Cardiac muscle cell (in vitro differentiated cells and primary cell): ENCODE measurements around the gene DLX2. TPM values are rescaled to one million over a fixed set of nuclear protein-coding genes. Genes with fewer than 3 reads are reported as not detected.
"Not testable (repeated sequence)": the region's sequence is repeated elsewhere in the genome, so short reads cannot be mapped to it uniquely, and the experiment has no call there.

ENCODE experiments used
- DNase-seq, 2 donors: peaks; one replicate each; pipeline versions ENCODE4 v3.0.0 to v3.0.0-alpha.2; 2010 to 2017; ENCODE audit warnings: low read depth in 1 of 2, low spot score in 1 of 2
- H3K27ac ChIP-seq: fragments of 200-600 bp; sonication (generic); 2 replicates; pipeline ENCODE4 v1.5.1; 2016
- H3K27me3 ChIP-seq: fragments of 200-600 bp; sonication (generic); 2 replicates; pipeline ENCODE4 v1.6.0; 2016; ENCODE audit warnings: control low read depth
- H3K36me3 ChIP-seq: fragments of 200-600 bp; sonication (generic); 2 replicates; pipeline ENCODE4 v1.5.1; 2016; ENCODE audit warnings: control low read depth
- H3K4me1 ChIP-seq: fragments of 200-600 bp; sonication (generic); 2 replicates; pipeline ENCODE4 v1.8.1; 2017; ENCODE audit warnings: low read depth, mild to moderate bottlenecking, mixed run types
- H3K4me3 ChIP-seq: fragments of 200-600 bp; sonication (generic); 2 replicates; pipeline ENCODE4 v1.5.1; 2016; ENCODE audit warnings: mild to moderate bottlenecking
- H3K9me3 ChIP-seq: fragments of 200-600 bp; sonication (generic); 2 replicates; pipeline ENCODE4 v1.5.1; 2017; ENCODE audit warnings: low read depth, mild to moderate bottlenecking, control low read depth
- polyA plus RNA-seq: library from polyadenylated mRNA; unstranded; fragments of >200 nt; fragmentation: Nextera tagmentation; extraction: Ambion mirVana; gene quantifications from 2 replicates; pipeline ENCODE4 v1.2.1, GENCODE V29; 2016
- total RNA-seq: library from RNA; depleted of rRNA; stranded (reverse); fragments of >200 nt; gene quantifications from 2 replicates; pipeline ENCODE4 v1.2.3, GENCODE V29; 2016
- TF ChIP-seq, protein P1 (sequence below): IDR thresholded peaks from 2 replicates; pipeline ENCODE4 v1.5.1; 2012; ENCODE audit warnings: low read depth, mild to moderate bottlenecking, low read length

DLX2 gene
- total RNA-seq (not detected in 2 replicates), polyA plus RNA-seq (0.26 TPM in 1 of 2 replicates, not detected in the other)

DNA sequence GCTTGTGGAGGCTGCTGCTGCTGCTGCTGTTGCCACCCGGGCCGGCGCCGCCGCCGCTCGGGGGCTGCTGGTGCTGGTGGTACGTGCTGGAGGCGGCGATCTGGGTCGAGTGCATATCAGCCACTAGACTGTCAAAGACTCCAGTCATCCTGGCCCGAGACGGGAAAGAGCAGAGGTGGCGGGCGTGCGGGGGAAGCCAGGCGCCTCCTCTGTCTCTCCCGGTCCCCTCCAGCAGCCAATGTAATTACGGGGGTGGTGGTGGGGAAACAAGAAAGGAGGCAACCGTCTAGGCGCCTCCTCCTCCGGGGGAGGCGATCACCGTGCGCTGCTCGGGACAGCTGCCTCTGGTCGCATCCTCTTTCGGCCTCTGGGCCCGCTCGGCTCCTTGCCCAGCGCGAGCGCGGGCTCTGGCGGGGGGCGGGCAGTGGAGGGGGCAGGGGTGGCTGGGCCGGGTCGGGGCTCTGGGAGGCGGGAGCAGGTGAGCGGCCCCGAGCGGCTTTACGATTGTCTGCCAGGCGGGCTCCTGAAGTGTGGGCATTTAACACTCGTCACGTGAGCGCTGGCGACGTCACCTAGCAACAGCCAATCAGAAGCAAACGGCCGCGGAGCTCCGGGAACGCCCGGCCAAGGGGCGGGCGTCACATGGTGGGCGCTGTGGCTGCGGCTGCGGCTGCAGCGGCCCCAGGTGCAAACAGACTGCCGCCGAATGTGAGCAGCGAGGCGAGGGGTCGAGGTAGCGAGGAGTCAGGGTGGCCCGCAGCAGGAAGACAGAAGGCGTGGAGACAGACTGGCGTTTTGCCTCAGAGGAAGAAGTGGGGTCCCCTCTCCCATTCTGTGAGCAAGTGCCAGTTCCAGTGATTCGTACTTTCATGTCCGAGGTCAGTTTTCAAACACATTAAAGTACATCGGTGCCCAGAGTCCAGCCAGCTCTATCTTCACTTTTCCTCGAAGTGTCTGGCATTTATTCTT, at the start of gene DLX2:
DLX2 (minus strand) TSS at position 510 of the 969 bp plus-strand sequence; CDS start at position 148, 362 bp downstream.
- peak; percentile 82 to 94 for DNase-seq
- TF ChIP-seq, protein P1, sequence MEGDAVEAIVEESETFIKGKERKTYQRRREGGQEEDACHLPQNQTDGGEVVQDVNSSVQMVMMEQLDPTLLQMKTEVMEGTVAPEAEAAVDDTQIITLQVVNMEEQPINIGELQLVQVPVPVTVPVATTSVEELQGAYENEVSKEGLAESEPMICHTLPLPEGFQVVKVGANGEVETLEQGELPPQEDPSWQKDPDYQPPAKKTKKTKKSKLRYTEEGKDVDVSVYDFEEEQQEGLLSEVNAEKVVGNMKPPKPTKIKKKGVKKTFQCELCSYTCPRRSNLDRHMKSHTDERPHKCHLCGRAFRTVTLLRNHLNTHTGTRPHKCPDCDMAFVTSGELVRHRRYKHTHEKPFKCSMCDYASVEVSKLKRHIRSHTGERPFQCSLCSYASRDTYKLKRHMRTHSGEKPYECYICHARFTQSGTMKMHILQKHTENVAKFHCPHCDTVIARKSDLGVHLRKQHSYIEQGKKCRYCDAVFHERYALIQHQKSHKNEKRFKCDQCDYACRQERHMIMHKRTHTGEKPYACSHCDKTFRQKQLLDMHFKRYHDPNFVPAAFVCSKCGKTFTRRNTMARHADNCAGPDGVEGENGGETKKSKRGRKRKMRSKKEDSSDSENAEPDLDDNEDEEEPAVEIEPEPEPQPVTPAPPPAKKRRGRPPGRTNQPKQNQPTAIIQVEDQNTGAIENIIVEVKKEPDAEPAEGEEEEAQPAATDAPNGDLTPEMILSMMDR = no peak
- no peaks in the 10 kb centered on the region for H3K9me3 ChIP-seq
- no peaks in the 10 kb centered on the region for H3K36me3 ChIP-seq
- H3K4me1 ChIP-seq = peaks cover 19% of the 10 kb centered on the region
- H3K4me3 ChIP-seq = peak within 1 kb of the TSS; percentile 37
- H3K27me3 ChIP-seq = peaks cover 99% of the 10 kb centered on the region
- H3K27ac ChIP-seq = no peak within 1 kb of the TSS

DNA sequence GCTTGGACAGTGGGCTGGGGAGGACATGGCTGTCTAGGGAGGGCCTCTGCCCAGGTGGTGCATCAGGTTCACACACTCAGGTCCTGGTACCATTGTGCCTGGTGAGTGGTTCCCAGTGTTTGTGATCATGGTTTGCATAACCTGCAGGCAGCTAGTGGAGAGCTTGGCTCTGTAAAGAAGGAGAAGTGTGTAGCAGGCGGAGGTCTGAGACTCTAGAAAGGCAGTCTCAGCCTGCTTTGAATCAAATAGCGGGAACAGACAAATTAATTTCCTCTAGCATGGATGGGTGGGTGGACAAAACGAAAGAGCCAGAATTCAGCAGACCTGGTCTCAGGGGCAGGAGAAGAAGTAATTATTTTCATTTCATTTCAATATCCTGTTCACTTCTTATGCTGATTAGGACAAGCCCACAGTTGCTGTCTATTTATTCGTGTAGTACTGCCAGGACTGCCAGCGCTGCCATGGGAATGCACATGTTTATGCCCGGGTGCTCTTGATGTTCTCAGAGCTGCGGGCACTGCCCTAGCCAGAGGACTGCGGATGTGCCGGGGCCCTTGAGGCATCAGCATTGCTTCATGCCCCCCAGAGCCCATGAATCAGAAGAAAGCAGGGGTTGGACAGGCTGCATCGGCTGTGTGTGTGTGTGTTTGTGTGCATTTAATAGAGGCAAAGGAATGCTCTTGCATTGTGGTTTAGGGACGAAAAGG, 45.4 kb upstream of the DLX2 start:
- H3K9me3 ChIP-seq = no peaks in the 10 kb centered on the region
- no peak overlapping the region for H3K4me3 ChIP-seq
- H3K36me3 ChIP-seq = no peaks in the 10 kb centered on the region
- H3K4me1 ChIP-seq = no peaks in the 10 kb centered on the region
- TF ChIP-seq, protein P1 = no peak
- DNase-seq = no peak
- H3K27me3 ChIP-seq = peaks cover 6% of the 10 kb centered on the region
- H3K27ac ChIP-seq = no peak overlapping the region

DNA sequence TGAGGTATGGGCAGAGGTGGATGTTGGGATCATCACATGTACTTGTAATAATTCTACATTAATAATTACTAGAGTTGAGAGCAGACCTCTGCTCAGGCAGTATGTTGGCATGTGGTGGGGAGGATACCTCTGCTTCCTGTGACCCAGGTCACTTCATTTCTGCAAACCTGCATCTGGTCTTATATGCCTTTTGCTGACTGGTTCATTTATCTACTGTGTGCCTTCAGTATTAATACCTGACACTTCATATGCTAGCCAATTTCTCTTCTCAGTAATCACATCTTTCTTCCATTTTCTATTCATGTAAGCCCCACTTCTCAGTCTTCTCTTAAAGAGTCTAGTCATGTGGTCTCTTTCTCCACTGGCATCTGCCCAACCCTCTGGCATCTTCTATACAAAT, 41.1 kb upstream of the DLX2 start:
- H3K36me3 ChIP-seq = no peaks in the 10 kb centered on the region
- peaks cover 6% of the 10 kb centered on the region for H3K27me3 ChIP-seq
- H3K4me1 ChIP-seq = no peaks in the 10 kb centered on the region
- DNase-seq = no peak
- H3K4me3 ChIP-seq = no peak overlapping the region
- H3K27ac ChIP-seq = no peak overlapping the region
- H3K9me3 ChIP-seq = no peaks in the 10 kb centered on the region
- TF ChIP-seq, protein P1 = no peak

DNA sequence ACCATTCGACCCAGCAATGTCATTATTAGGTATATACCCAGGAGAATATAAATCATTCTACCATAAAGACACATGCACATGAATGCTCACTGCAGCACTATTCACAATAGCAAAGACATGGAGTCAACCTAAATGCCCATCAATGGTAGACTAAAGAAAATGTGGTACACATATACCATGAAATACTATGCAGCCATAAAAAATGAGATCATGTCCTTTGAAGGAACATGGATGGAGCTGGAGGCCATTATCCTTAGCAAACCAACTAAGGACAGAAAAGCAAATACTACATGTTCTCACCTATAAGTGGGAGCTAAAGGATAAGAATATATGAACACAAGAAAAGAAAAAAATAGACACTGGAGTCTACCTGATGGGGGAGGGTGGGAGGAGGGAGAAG, 36.0 kb upstream of the DLX2 start:
- H3K9me3 ChIP-seq, H3K27ac ChIP-seq, DNase-seq, H3K4me1 ChIP-seq, H3K36me3 ChIP-seq, H3K4me3 ChIP-seq, H3K27me3 ChIP-seq: not testable (repeated sequence)

DNA sequence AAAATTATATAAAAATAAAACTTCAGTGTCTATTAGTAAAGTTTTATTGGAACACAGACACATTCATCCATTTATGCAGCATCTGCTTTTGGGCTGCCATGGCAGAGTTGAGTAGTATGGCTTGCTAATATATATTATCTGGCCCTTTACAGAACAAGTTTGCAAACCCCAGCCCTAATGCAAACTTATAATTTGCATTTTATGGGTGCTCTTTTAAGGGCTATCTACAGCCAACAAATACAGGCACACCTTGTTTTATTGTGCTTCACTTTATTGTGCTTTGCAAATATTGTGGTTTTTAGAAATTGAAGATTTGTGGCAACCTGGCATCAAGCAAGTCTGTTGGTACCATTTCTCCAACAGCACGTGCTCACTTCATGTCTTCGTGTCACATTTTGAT, 35.2 kb upstream of the DLX2 start:
- no peaks in the 10 kb centered on the region for H3K36me3 ChIP-seq
- H3K9me3 ChIP-seq = no peaks in the 10 kb centered on the region
- TF ChIP-seq, protein P1 = no peak
- H3K4me3 ChIP-seq = no peak overlapping the region
- H3K4me1 ChIP-seq = no peaks in the 10 kb centered on the region
- no peaks in the 10 kb centered on the region for H3K27me3 ChIP-seq
- DNase-seq = no peak
- H3K27ac ChIP-seq = no peak overlapping the region
